ENCODE measurements around the gene SORBS2. TPM values are rescaled to one million over a fixed set of nuclear protein-coding genes. Genes with fewer than 3 reads are reported as not detected.
A peak's percentile ranks its signal among the peaks of the same experiment; 100 is the strongest.

The SORBS2 gene
- total RNA-seq, 1 experiment from 2014 or later: 9.7 TPM

DNA sequence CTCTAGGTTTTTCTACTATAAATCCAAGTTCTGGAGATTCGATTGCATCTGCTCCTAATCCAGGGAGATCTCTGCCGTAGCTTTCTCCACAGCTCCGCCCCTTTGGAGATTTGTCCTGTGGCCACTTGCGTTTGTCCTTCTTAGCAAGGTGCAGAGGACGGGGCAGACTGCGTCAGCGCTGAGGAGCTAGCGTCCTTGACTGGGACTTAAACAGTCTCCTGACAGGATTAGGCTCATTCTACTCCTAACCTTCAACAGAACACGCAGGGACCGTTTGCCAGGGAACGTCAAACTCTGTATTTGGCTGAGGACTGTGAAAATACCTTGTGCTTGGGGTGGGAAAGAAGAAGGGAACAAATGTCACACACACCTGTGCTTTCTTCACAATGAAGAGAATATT, 38.6 kb downstream of the SORBS2 start:
- peak; percentile 19; the same call in 2 of the 3 replicates for TF ChIP-seq CTCF (conservative IDR thresholded peaks at IDR 0.05)
- H3K36me3 Mint-ChIP-seq (ENCODE audit: insufficient read depth in 1 of 3, low read depth in 3 of 3): peaks cover 0 to 24% (median 16%) of the 10 kb centered on the region in 3 experiments; a peak in 4 of 7 replicates
- H3K27me3 Mint-ChIP-seq (ENCODE audit: low read depth): no peaks in the 10 kb centered on the region
- peak overlapping the region; percentile 15 for H2BK12ac ChIP-seq (ENCODE audit: insufficient read length, low read depth, low read length)
- H3K27ac Mint-ChIP-seq: peak overlapping the region in 1 of 3 experiments; percentile 88; a peak in 3 of 7 replicates
- H3K9me3 ChIP-seq (ENCODE audit: control insufficient read depth, low read depth, low read length): no peaks in the 10 kb centered on the region
- no peak overlapping the region for H2AFZ ChIP-seq (ENCODE audit: low read length)
- no peak overlapping the region for H4K91ac ChIP-seq (ENCODE audit: insufficient read length, low read depth, low read length)
- no peaks in the 10 kb centered on the region for H3K27me3 ChIP-seq (ENCODE audit: insufficient read depth, low read length)
- no peak overlapping the region for H2BK15ac ChIP-seq (ENCODE audit: low read depth, low read length)
- no peak overlapping the region for H4K8ac ChIP-seq (replicated peaks; ENCODE audit: insufficient read length, low read depth, low read length)
- H2BK5ac ChIP-seq (ENCODE audit: insufficient read length, low read length): no peak overlapping the region
- no peak overlapping the region for H2AK5ac ChIP-seq (ENCODE audit: insufficient read length, low read length)
- no peak overlapping the region for H4K5ac ChIP-seq (ENCODE audit: insufficient read length, low read depth, low read length)
- no peak overlapping the region for H3K4ac ChIP-seq (ENCODE audit: low read depth, low read length)
- H3K79me2 ChIP-seq (ENCODE audit: insufficient read depth, low read length): peaks cover 4% of the 10 kb centered on the region; the same call in 1 of the 2 replicates
- H3K56ac ChIP-seq (ENCODE audit: insufficient read length, low read depth, low read length): no peak overlapping the region
- peak overlapping the region; percentile 92 for H3K4me2 ChIP-seq (ENCODE audit: insufficient read depth, insufficient read length, low read length)
- no peak overlapping the region for H2BK20ac ChIP-seq (ENCODE audit: low read depth, low read length, poor library complexity, severe bottlenecking)
- peaks cover 6% of the 10 kb centered on the region for H3K4me1 ChIP-seq (ENCODE audit: insufficient read depth, low read length)
- peak overlapping the region; percentile 52; the same call in 1 of the 2 replicates for H3K14ac ChIP-seq (ENCODE audit: insufficient read depth, low read length)
- no peak overlapping the region for H3K27ac ChIP-seq (ENCODE audit: insufficient read length, low read depth, low read length)
- H3K23me2 ChIP-seq (ENCODE audit: insufficient read length, low read depth, low read length, poor library complexity, severe bottlenecking): no peaks in the 10 kb centered on the region
- no CpG with 5 or more reads among the region's 11 CpGs for WGBS (ENCODE audit: extremely low coverage, insufficient read length, low lambda C conversion rate)
- H3K79me1 ChIP-seq (ENCODE audit: insufficient read depth, low read depth, low read length, poor library complexity, severe bottlenecking): peaks cover 3% of the 10 kb centered on the region
- peaks cover 47 to 54% of the 10 kb centered on the region in 2 experiments for H3K4me1 Mint-ChIP-seq
- peaks cover 0 to 9% of the 10 kb centered on the region in 2 experiments; a peak in 1 of 5 replicates for H3K9me3 Mint-ChIP-seq
- peak; percentile 43 for DNase-seq
- no peak overlapping the region for H3K9ac ChIP-seq (ENCODE audit: extremely low read depth, insufficient read length, low read length)
- H3T11ph ChIP-seq (ENCODE audit: low read length): no peak overlapping the region
- H4K20me1 ChIP-seq (ENCODE audit: control insufficient read depth, insufficient read depth, insufficient read length): no peaks in the 10 kb centered on the region
- peak overlapping the region in 1 of 2 experiments; percentile 88; a peak in 3 of 5 replicates for H3K4me3 Mint-ChIP-seq
- no peak overlapping the region for H2BK120ac ChIP-seq (ENCODE audit: low read depth, low read length, poor library complexity, severe bottlenecking)
- H3K18ac ChIP-seq (ENCODE audit: insufficient read length, low read depth, low read length): no peak overlapping the region
- H3K23ac ChIP-seq (ENCODE audit: insufficient read length, low read depth, low read length): no peak overlapping the region
